Germinal center (tissue), 1 donor: Measurements from ENCODE around the gene PNPLA7.

ENCODE experiments used
- DNase-seq: peaks from one replicate; pipeline ENCODE4 v3.0.0; 2012; ENCODE audit warnings: mixed read lengths, low spot score

Gene PNPLA7

GRCh38 chr9:137434498-137435380 is 115.5 kb downstream of the PNPLA7 start:
- peak; percentile 2 for DNase-seq

GRCh38 chr9:137433916-137434431 is 116.2 kb downstream of the PNPLA7 start:
- DNase-seq, result no peak

- no peak for DNase-seq
Measured at GRCh38 chr9:137433349-137433915, 116.8 kb downstream of the PNPLA7 start.

GRCh38 chr9:137432687-137433348 is 117.4 kb downstream of the PNPLA7 start:
- DNase-seq, result no peak

GRCh38 chr9:137431416-137431931 is 118.7 kb downstream of the PNPLA7 start:
- DNase-seq, result peak; percentile 6

- no peak for DNase-seq
Measured at GRCh38 chr9:137430723-137431415, 119.3 kb downstream of the PNPLA7 start.

- peak; percentile 67 for DNase-seq
Measured at GRCh38 chr9:137429974-137430722, 120.1 kb downstream of the PNPLA7 start.

GRCh38 chr9:137429546-137429890 is 120.7 kb downstream of the PNPLA7 start:
- DNase-seq, result no peak

GRCh38 chr9:137428841-137429545 is 121.2 kb downstream of the PNPLA7 start:
- DNase-seq, result no peak

- DNase-seq, result no peak
Measured at GRCh38 chr9:137428311-137428630, 121.9 kb downstream of the PNPLA7 start.

GRCh38 chr9:137427454-137428310 is 122.5 kb downstream of the PNPLA7 start:
- no peak for DNase-seq

- no peak for DNase-seq
Measured at GRCh38 chr9:137426018-137426681, 124.1 kb downstream of the PNPLA7 start.

- DNase-seq, result no peak
Measured at GRCh38 chr9:137423514-137424291, 126.5 kb downstream of the PNPLA7 start.

GRCh38 chr9:137422604-137423513 is 127.3 kb downstream of the PNPLA7 start, which contains the start of the genes EXD3 and NOXA1:
Gene EXD3 (minus strand): TSS chr9:137423162. CDS start chr9:137395357, 27,805 bp downstream.
Gene NOXA1 (plus strand): TSS chr9:137423393. CDS start chr9:137423530, 137 bp downstream.
- peak; percentile 95 for DNase-seq

- no peak for DNase-seq
Measured at GRCh38 chr9:137421838-137422603, 128.2 kb downstream of the PNPLA7 start.
